ENCODE data around the gene KCNMA1.

KCNMA1 gene

GRCh38 chr10:77584938-77585337 lies 52.7 kb downstream of the KCNMA1 start:
- no peak for TF ChIP-seq CTCF (IDR thresholded peaks at IDR 0.05; ENCODE audit: low read depth, low read length)
- no peak for DNase-seq (ENCODE audit: low read depth, low spot score)
- H3K4me3 ChIP-seq (ENCODE audit: low read depth, low read length), result no peak overlapping the region
- in situ Hi-C loops (cut with HindIII; ENCODE audit: low sequenced_read_pairs), result no loop called here

GRCh38 chr10:77583527-77583926 lies 54.1 kb downstream of the KCNMA1 start:
- in situ Hi-C loops (cut with HindIII; ENCODE audit: low sequenced_read_pairs), result no loop called here
- TF ChIP-seq CTCF (IDR thresholded peaks at IDR 0.05; ENCODE audit: low read depth, low read length), result no peak
- DNase-seq (ENCODE audit: low read depth, low spot score), result no peak
- no peak overlapping the region for H3K4me3 ChIP-seq (ENCODE audit: low read depth, low read length)

GRCh38 chr10:77582710-77583115 lies 54.9 kb downstream of the KCNMA1 start:
- in situ Hi-C loops (cut with HindIII; ENCODE audit: low sequenced_read_pairs), result no loop called here
- TF ChIP-seq CTCF (IDR thresholded peaks at IDR 0.05; ENCODE audit: low read depth, low read length), result no peak
- DNase-seq (ENCODE audit: low read depth, low spot score), result peak; percentile 73
- H3K4me3 ChIP-seq (ENCODE audit: low read depth, low read length), result no peak overlapping the region

GRCh38 chr10:77581738-77582137 lies 55.9 kb downstream of the KCNMA1 start:
- in situ Hi-C loops (cut with HindIII; ENCODE audit: low sequenced_read_pairs), result no loop called here
- no peak overlapping the region for H3K4me3 ChIP-seq (ENCODE audit: low read depth, low read length)
- TF ChIP-seq CTCF (IDR thresholded peaks at IDR 0.05; ENCODE audit: low read depth, low read length), result no peak
- DNase-seq (ENCODE audit: low read depth, low spot score), result no peak

GRCh38 chr10:77580482-77580881 lies 57.1 kb downstream of the KCNMA1 start:
- DNase-seq (ENCODE audit: low read depth, low spot score), result no peak
- in situ Hi-C loops (cut with HindIII; ENCODE audit: low sequenced_read_pairs), result no loop called here
- H3K4me3 ChIP-seq (ENCODE audit: low read depth, low read length), result no peak overlapping the region
- no peak for TF ChIP-seq CTCF (IDR thresholded peaks at IDR 0.05; ENCODE audit: low read depth, low read length)

- in situ Hi-C loops (cut with HindIII; ENCODE audit: low sequenced_read_pairs), result no loop called here
- TF ChIP-seq CTCF (IDR thresholded peaks at IDR 0.05; ENCODE audit: low read depth, low read length), result no peak
- H3K4me3 ChIP-seq (ENCODE audit: low read depth, low read length), result no peak overlapping the region
- DNase-seq (ENCODE audit: low read depth, low spot score), result peak; percentile 59
These were observed 58.9 kb downstream of the KCNMA1 start for GRCh38 chr10:77578583-77579227.
